EL (cell line): Measurements from ENCODE around the gene RAB10.
"Not testable (repeated sequence)": the region's sequence is repeated elsewhere in the genome, so short reads cannot be mapped to it uniquely, and the experiment has no call there.

Experiments used
- DNase-seq: peaks from one replicate; pipeline ENCODE4 v3.0.0-alpha.2; 2016

RAB10 gene

GRCh38 chr2:26064846-26065245 is 31.0 kb downstream of the RAB10 start:
- no peak for DNase-seq

- no peak for DNase-seq
These were observed 33.5 kb downstream of the RAB10 start for GRCh38 chr2:26067186-26067974.

- no peak for DNase-seq
These were observed 34.2 kb downstream of the RAB10 start for GRCh38 chr2:26067980-26068507.

- peak; percentile 85 for DNase-seq
These were observed 34.9 kb downstream of the RAB10 start for GRCh38 chr2:26068602-26069298.

- no peak for DNase-seq
These were observed 36.8 kb downstream of the RAB10 start for GRCh38 chr2:26070730-26071129.

- no peak for DNase-seq
These were observed 39.3 kb downstream of the RAB10 start for GRCh38 chr2:26072925-26073768.

- DNase-seq, result no peak
These were observed 39.9 kb downstream of the RAB10 start for GRCh38 chr2:26073830-26074229.

- no peak for DNase-seq
These were observed 40.8 kb downstream of the RAB10 start for GRCh38 chr2:26074676-26075075.

- no peak for DNase-seq
These were observed 41.3 kb downstream of the RAB10 start for GRCh38 chr2:26075173-26075572.

- DNase-seq, result no peak
These were observed 42.2 kb downstream of the RAB10 start for GRCh38 chr2:26076001-26076587.

GRCh38 chr2:26077291-26077690 is 43.4 kb downstream of the RAB10 start:
- no peak for DNase-seq

GRCh38 chr2:26078939-26079338 is 45.1 kb downstream of the RAB10 start:
- no peak for DNase-seq

- DNase-seq, result peak; percentile 58
These were observed 46.5 kb downstream of the RAB10 start for GRCh38 chr2:26080356-26080755.

GRCh38 chr2:26080925-26081324 is 47.0 kb downstream of the RAB10 start:
- DNase-seq, result not testable (repeated sequence)

GRCh38 chr2:26081556-26081955 is 47.7 kb downstream of the RAB10 start:
- DNase-seq, result no peak

- peak; percentile 80 for DNase-seq
These were observed 52.3 kb downstream of the RAB10 start for GRCh38 chr2:26086155-26086637.

- DNase-seq, result no peak
These were observed 52.9 kb downstream of the RAB10 start for GRCh38 chr2:26086779-26087178.

GRCh38 chr2:26088038-26088643 is 54.3 kb downstream of the RAB10 start:
- peak; percentile 39 for DNase-seq

- DNase-seq, result not testable (repeated sequence)
These were observed 55.0 kb downstream of the RAB10 start for GRCh38 chr2:26088931-26089330.

GRCh38 chr2:26089337-26089736 is 55.5 kb downstream of the RAB10 start:
- DNase-seq, result no peak

GRCh38 chr2:26095758-26096157 is 61.9 kb downstream of the RAB10 start:
- no peak for DNase-seq

GRCh38 chr2:26099933-26100332 is 66.0 kb downstream of the RAB10 start:
- no peak for DNase-seq
